ENCODE data around the gene MACROD2. TPM values are rescaled to one million over a fixed set of nuclear protein-coding genes. Genes with fewer than 3 reads are reported as not detected.

MACROD2 gene
- total RNA-seq, 1 donor from 2014 or later, result not detected

DNA sequence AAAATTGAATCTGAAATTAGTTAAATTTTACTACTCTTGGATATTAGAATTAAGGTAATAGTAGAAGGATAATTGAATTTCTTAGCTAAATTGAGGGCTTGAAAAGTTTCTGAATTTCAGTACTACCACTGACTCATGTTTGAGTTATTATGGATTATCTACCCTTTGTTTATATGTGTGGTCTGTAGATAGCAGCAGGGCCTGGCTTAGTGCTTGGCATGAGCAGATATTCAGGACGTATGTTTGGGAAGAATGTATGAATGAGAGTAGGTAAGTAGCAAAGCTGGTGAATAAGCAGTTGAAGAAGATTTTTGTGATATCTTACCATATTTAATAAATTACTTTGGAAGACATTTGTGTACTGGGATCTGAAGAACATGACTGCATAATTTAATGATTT is 152.7 kb downstream of the MACROD2 start:
- intact Hi-C loops (cut with micrococcal nuclease), result no loop called here
- Mint-ChIP-seq H3K9me3 (no peaks in the 10 kb centered on the region), H3K4me1 (ENCODE audit: low read depth) (no peaks in the 10 kb centered on the region), H3K27me3 (ENCODE audit: insufficient read depth) (no peaks in the 10 kb centered on the region), H3K36me3 (ENCODE audit: low read depth) (no peaks in the 10 kb centered on the region), H3K27ac (no peak overlapping the region), H3K4me3 (no peak overlapping the region)
- DNase-seq (ENCODE audit: low spot score), result no peak

DNA sequence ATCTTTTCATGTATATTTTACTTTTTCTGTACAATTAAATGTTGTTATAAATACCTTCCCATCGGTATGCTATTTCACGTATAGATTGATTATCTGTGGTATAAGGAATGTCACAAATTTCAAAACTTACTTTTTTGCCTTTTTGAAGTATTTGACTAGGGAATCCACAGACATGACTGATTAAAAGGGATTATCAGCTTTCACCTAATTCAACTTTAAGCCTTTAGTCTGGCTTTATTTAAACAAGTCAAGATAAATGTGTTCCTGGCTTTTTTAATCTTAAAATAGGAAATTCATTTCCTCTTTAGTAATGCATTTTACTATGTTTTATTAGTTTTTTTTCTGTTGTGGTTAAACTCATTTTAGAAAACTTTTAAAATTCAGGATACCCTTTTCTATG is 160.0 kb downstream of the MACROD2 start:
- intact Hi-C loops (cut with micrococcal nuclease), result no loop called here
- no peak overlapping the region for H3K27ac Mint-ChIP-seq
- no peak overlapping the region for H3K4me3 Mint-ChIP-seq
- no peaks in the 10 kb centered on the region for H3K4me1 Mint-ChIP-seq (ENCODE audit: low read depth)
- H3K36me3 Mint-ChIP-seq (ENCODE audit: low read depth), result no peaks in the 10 kb centered on the region
- no peaks in the 10 kb centered on the region for H3K9me3 Mint-ChIP-seq
- no peak for DNase-seq (ENCODE audit: low spot score)
- H3K27me3 Mint-ChIP-seq (ENCODE audit: insufficient read depth), result no peaks in the 10 kb centered on the region

DNA sequence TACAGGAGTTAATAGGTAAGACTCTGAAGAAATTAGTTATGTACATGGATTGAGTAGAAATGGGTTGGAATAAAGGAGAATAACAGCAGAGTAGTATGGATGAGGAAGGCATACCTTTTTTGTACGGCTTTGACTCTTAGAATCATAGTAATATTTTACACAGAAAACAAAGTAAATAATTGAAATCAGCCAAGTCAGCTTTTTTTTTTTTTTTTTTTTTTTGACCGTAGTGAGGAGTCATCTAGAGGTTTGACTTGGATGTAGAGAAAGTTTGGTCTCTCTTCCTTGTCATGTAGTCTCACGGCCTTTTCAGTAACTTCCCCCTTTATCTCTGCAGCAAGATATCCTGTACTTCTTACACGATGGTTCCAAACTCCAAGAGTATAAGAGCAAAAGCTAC is 183.2 kb downstream of the MACROD2 start:
- intact Hi-C loops (cut with micrococcal nuclease), result no loop called here
- no peak overlapping the region for H3K4me3 Mint-ChIP-seq
- no peak overlapping the region for H3K27ac Mint-ChIP-seq
- peaks cover 19% of the 10 kb centered on the region for H3K9me3 Mint-ChIP-seq
- no peaks in the 10 kb centered on the region for H3K36me3 Mint-ChIP-seq (ENCODE audit: low read depth)
- no peaks in the 10 kb centered on the region for H3K27me3 Mint-ChIP-seq (ENCODE audit: insufficient read depth)
- no peak for DNase-seq (ENCODE audit: low spot score)
- no peaks in the 10 kb centered on the region for H3K4me1 Mint-ChIP-seq (ENCODE audit: low read depth)

DNA sequence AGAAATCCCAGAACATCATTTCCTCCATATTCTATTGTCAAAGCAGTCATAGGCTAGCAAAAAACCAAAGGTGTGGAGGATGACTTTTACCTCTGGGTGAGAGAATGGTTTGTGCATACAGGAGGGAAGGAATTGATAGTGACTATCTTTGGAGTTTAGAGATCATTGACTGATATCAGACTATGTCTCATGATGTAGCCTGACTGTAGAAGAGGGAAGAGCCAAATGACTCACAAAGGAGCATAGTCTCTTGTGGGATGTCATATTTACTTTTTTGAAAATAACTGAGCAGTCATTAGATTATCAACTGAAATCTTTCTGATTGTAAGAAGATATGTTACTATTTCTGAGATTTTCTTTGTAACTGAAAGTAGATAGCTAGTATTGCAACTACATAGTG is 183.6 kb downstream of the MACROD2 start:
- H3K27me3 Mint-ChIP-seq (ENCODE audit: insufficient read depth), result no peaks in the 10 kb centered on the region
- no peaks in the 10 kb centered on the region for H3K36me3 Mint-ChIP-seq (ENCODE audit: low read depth)
- H3K27ac Mint-ChIP-seq, result no peak overlapping the region
- H3K4me3 Mint-ChIP-seq, result no peak overlapping the region
- H3K9me3 Mint-ChIP-seq, result peaks cover 15% of the 10 kb centered on the region
- no peaks in the 10 kb centered on the region for H3K4me1 Mint-ChIP-seq (ENCODE audit: low read depth)
- intact Hi-C loops (cut with micrococcal nuclease), result no loop called here
- DNase-seq (ENCODE audit: low spot score), result no peak

DNA sequence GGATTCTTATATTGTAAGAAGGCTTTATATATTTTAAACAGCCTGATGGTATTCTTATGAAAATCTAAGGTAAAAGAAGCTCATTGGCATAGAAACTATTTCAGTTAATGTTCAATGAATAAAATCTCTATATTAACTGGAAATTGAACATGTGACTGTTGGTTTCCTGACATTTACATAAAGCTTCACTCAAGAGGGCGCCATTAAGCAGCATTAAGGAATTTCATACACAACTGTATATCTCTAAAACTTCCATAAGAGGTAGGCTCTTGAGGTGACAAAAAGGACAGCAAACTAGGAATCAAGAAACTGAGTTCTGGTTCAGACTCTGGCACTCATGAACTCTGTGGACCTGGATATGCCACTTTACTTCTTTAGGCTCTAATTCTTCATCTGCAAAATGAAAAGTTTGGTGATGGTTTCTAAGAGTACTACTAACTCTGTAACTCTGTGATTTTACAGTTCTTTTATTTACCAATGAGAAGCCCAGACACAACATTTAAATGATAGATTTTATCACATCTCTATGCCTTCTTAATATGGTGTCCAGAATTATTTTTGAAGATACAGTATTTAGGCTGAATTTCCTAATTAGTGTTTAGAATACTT is 194.6 kb downstream of the MACROD2 start:
- Mint-ChIP-seq H3K36me3 (ENCODE audit: low read depth) (no peaks in the 10 kb centered on the region), H3K27ac (no peak overlapping the region), H3K4me1 (ENCODE audit: low read depth) (no peaks in the 10 kb centered on the region), H3K4me3 (no peak overlapping the region), H3K9me3 (no peaks in the 10 kb centered on the region), H3K27me3 (ENCODE audit: insufficient read depth) (no peaks in the 10 kb centered on the region)
- no peak for DNase-seq (ENCODE audit: low spot score)
- intact Hi-C loops (cut with micrococcal nuclease), result no loop called here

DNA sequence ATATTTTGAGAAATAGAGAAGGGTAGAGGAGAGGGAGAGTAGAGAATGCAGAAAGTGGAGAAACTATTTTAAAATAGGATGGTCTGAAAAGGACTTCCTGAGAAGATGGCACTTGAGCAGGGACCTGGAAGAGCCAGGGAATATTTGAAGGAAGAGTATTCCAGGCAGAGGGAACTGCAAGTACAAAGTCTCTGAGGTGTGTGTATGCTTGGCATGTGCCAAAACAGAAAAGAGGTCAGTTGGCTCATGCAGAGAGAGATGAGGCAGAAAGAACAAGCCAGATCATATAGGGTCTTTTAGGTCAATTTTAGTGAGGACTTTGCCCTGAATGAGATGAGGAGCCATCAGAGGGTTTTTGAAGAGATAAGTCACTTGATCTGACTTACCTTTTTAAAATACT is 196.2 kb downstream of the MACROD2 start:
- no peaks in the 10 kb centered on the region for H3K27me3 Mint-ChIP-seq (ENCODE audit: insufficient read depth)
- no peaks in the 10 kb centered on the region for H3K9me3 Mint-ChIP-seq
- H3K27ac Mint-ChIP-seq, result no peak overlapping the region
- intact Hi-C loops (cut with micrococcal nuclease), result no loop called here
- H3K36me3 Mint-ChIP-seq (ENCODE audit: low read depth), result no peaks in the 10 kb centered on the region
- no peak for DNase-seq (ENCODE audit: low spot score)
- H3K4me3 Mint-ChIP-seq, result no peak overlapping the region
- H3K4me1 Mint-ChIP-seq (ENCODE audit: low read depth), result no peaks in the 10 kb centered on the region

DNA sequence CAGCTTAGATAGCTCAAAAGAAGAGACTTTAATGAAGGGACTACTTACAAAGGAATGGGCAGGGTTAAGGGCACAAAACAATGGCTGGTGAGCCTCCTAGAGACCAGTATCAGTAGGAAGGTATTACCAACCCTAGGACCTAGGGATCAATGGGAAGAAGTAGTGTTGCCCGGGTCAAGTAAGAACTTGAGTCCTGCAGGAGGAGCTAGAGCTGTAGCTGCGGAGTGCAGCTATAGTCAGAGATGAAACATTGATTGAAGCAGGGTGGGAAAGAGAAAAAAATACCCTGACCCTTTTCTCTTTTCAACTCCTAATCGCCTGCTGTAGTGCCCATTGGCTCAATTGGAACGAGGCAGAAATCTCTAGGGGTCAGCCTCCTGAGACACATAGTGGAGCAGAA is 198.1 kb downstream of the MACROD2 start:
- Mint-ChIP-seq H3K27me3 (ENCODE audit: insufficient read depth) (no peaks in the 10 kb centered on the region), H3K9me3 (no peaks in the 10 kb centered on the region), H3K4me3 (no peak overlapping the region), H3K36me3 (ENCODE audit: low read depth) (no peaks in the 10 kb centered on the region), H3K4me1 (ENCODE audit: low read depth) (no peaks in the 10 kb centered on the region), H3K27ac (no peak overlapping the region)
- intact Hi-C loops (cut with micrococcal nuclease), result no loop called here
- DNase-seq (ENCODE audit: low spot score), result no peak

DNA sequence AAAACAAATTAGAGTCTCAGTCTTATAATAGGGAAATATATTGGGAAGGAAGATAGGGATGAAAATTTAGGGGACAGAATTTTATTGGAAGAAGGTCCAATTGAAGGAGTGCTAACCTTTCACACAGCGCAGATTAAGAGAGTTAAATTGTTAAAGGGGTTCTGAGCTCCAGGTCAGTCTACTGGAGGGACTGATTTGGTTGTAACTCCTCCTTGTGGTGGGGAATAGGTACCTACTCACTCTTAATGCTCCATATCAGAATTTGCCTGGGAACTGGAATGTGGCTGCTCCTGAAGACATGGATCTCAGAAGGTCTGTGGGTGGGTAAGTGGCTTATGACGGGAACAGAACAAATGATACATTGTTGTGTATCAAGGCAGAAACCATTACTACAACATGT is 198.6 kb downstream of the MACROD2 start:
- DNase-seq (ENCODE audit: low spot score), result no peak
- H3K36me3 Mint-ChIP-seq (ENCODE audit: low read depth), result no peaks in the 10 kb centered on the region
- H3K27me3 Mint-ChIP-seq (ENCODE audit: insufficient read depth), result no peaks in the 10 kb centered on the region
- H3K9me3 Mint-ChIP-seq, result no peaks in the 10 kb centered on the region
- no peak overlapping the region for H3K4me3 Mint-ChIP-seq
- H3K27ac Mint-ChIP-seq, result no peak overlapping the region
- no peaks in the 10 kb centered on the region for H3K4me1 Mint-ChIP-seq (ENCODE audit: low read depth)
- intact Hi-C loops (cut with micrococcal nuclease), result no loop called here

DNA sequence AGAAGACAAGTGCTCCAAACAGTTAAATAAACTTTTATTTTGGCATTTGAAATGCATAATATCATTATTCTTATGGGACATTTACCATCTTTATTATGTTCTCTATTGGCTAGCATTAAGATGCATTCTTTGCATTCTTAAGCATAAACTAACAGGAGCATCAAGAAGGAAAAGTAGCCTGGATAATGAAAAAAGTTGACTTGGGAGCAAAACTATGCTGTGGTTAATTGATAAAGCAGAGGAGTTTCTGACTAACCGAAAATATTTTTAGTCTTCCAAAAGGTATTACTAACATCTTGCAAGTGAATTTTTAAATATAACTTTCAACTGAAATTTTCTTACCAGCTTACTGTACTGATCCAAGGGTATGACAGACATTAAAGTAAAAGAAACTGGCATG is 201.8 kb downstream of the MACROD2 start:
- H3K4me1 Mint-ChIP-seq (ENCODE audit: low read depth), result no peaks in the 10 kb centered on the region
- no peaks in the 10 kb centered on the region for H3K27me3 Mint-ChIP-seq (ENCODE audit: insufficient read depth)
- H3K27ac Mint-ChIP-seq, result no peak overlapping the region
- no peaks in the 10 kb centered on the region for H3K9me3 Mint-ChIP-seq
- H3K4me3 Mint-ChIP-seq, result no peak overlapping the region
- no peak for DNase-seq (ENCODE audit: low spot score)
- intact Hi-C loops (cut with micrococcal nuclease), result no loop called here
- no peaks in the 10 kb centered on the region for H3K36me3 Mint-ChIP-seq (ENCODE audit: low read depth)

DNA sequence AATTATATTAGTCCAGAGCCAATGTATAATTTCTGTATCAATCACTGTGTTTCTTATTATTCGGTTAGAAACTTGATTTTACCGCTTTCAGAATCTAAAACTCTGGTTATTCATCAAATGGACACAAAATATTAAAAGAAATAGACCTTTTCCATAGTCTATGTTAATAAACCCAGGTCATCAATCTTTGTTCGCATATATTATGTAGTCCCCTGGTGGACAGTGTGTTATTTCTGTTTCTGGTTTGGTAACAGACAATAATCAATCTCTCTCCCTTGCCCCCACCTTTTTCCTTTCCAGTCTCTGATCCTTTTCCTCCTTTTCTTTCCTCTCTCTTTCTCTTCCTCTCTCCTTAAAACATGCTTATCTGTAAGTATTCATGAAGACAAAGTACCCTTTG is 203.1 kb downstream of the MACROD2 start:
- H3K4me1 Mint-ChIP-seq (ENCODE audit: low read depth), result no peaks in the 10 kb centered on the region
- no peaks in the 10 kb centered on the region for H3K36me3 Mint-ChIP-seq (ENCODE audit: low read depth)
- H3K4me3 Mint-ChIP-seq, result no peak overlapping the region
- no peaks in the 10 kb centered on the region for H3K27me3 Mint-ChIP-seq (ENCODE audit: insufficient read depth)
- intact Hi-C loops (cut with micrococcal nuclease), result no loop called here
- peaks cover 9% of the 10 kb centered on the region for H3K9me3 Mint-ChIP-seq
- H3K27ac Mint-ChIP-seq, result no peak overlapping the region
- DNase-seq (ENCODE audit: low spot score), result no peak

DNA sequence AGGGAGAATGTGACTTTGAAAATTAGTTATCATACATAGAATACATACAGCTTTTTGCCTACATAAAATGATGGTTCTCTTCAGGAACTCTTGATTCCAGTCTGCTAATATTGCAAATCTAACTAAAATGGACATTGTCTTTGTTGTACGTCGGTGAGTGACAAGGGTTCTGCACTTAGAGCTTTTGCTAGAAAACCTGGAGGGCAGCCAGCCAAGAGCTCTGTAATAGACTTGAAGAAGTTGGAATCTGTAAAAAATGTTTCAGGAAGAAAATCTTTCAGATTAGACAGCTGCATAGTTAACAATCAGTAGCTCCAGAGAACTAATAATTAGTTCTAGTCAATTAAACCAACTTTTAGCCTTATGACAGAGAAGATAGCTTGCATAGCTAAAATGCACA is 203.8 kb downstream of the MACROD2 start:
- H3K4me1 Mint-ChIP-seq (ENCODE audit: low read depth), result no peaks in the 10 kb centered on the region
- H3K27ac Mint-ChIP-seq, result no peak overlapping the region
- H3K27me3 Mint-ChIP-seq (ENCODE audit: insufficient read depth), result no peaks in the 10 kb centered on the region
- DNase-seq (ENCODE audit: low spot score), result no peak
- peaks cover 10% of the 10 kb centered on the region for H3K9me3 Mint-ChIP-seq
- intact Hi-C loops (cut with micrococcal nuclease), result no loop called here
- H3K36me3 Mint-ChIP-seq (ENCODE audit: low read depth), result no peaks in the 10 kb centered on the region
- no peak overlapping the region for H3K4me3 Mint-ChIP-seq

DNA sequence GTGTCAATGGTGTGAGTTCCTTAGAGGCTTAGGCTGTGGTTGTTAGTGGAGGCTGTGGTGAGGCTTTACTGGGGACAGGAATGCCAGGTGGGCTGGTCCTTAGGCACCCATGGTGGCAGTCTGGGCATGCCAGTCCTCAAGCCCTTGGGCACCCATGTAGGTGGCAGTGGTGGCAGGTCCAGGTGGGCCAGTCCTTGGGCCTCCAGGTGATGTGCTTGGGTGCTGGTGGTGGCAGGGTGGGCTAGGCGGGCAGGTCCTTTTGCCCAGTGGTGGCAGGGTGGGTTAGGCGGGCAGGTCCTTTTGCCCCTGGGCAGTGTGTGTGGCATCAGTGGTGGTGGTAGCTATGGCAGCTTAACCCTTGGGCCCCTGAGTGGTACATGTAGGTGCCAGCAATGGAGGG is 208.3 kb downstream of the MACROD2 start:
- intact Hi-C loops (cut with micrococcal nuclease), result no loop called here
- Mint-ChIP-seq H3K4me1 (ENCODE audit: low read depth) (no peaks in the 10 kb centered on the region), H3K4me3 (no peak overlapping the region), H3K36me3 (ENCODE audit: low read depth) (no peaks in the 10 kb centered on the region), H3K9me3 (peaks cover 15% of the 10 kb centered on the region), H3K27ac (no peak overlapping the region), H3K27me3 (ENCODE audit: insufficient read depth) (no peaks in the 10 kb centered on the region)
- DNase-seq (ENCODE audit: low spot score), result no peak

DNA sequence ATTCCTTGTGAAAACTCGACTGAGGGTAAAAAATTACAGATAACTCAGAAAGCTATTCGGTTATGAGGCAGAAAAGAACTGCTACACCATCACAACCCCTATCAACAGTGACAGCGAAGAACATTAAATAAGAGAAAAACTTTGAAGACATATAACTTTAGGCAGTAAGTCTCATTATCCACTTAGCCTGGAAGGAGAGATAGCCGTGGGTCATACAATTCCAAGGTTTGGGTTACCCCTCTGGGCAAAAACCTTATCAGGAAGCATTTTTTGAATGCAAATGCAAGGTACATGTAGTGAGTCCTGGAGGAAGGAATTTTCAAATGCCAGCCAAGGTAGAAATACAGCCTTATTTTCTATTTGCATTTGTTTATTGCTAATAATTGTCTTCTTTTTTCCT is 212.3 kb downstream of the MACROD2 start:
- H3K9me3 Mint-ChIP-seq, result peaks cover 11% of the 10 kb centered on the region
- DNase-seq (ENCODE audit: low spot score), result no peak
- no peak overlapping the region for H3K4me3 Mint-ChIP-seq
- intact Hi-C loops (cut with micrococcal nuclease), result no loop called here
- H3K27me3 Mint-ChIP-seq (ENCODE audit: insufficient read depth), result no peaks in the 10 kb centered on the region
- H3K36me3 Mint-ChIP-seq (ENCODE audit: low read depth), result no peaks in the 10 kb centered on the region
- H3K27ac Mint-ChIP-seq, result no peak overlapping the region
- H3K4me1 Mint-ChIP-seq (ENCODE audit: low read depth), result no peaks in the 10 kb centered on the region

DNA sequence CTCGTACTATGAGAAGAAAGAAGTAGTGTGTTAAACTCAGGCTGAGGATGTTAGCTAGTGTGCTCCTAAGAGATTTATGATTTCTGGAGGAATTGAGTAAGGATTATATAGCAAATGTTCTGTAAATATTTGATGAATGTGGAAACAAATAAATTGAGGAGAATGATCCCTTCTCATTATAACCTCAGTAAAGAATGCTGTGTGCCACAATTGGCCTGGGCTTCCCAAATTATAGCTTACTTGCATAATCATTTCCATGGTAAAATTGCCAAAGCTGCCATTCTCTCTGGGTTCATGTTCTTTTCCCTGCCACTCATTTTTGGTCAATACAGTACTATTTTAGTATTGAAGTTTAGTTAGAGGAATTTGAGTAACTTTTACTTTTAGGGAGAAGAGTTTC is 213.6 kb downstream of the MACROD2 start:
- Mint-ChIP-seq H3K4me3 (no peak overlapping the region), H3K9me3 (peaks cover 5% of the 10 kb centered on the region), H3K4me1 (ENCODE audit: low read depth) (no peaks in the 10 kb centered on the region), H3K27me3 (ENCODE audit: insufficient read depth) (no peaks in the 10 kb centered on the region), H3K36me3 (ENCODE audit: low read depth) (no peaks in the 10 kb centered on the region), H3K27ac (no peak overlapping the region)
- DNase-seq (ENCODE audit: low spot score), result no peak
- intact Hi-C loops (cut with micrococcal nuclease), result no loop called here
